HG02642 (cell line): Measurements from ENCODE around the gene RBMY1B.
A peak's percentile ranks its signal among the peaks of the same experiment; 100 is the strongest.
"Not testable (repeated sequence)": the region's sequence is repeated elsewhere in the genome, so short reads cannot be mapped to it uniquely, and the experiment has no call there.

Experiments used
- ATAC-seq: cut with Tn5 transposase; IDR thresholded peaks from one replicate; pipeline ENCODE4 v1.9.1; 2021; ENCODE audit warnings: mild to moderate bottlenecking; ENCODE audit not compliant: unreplicated experiment, poor library complexity

RBMY1B gene

DNA sequence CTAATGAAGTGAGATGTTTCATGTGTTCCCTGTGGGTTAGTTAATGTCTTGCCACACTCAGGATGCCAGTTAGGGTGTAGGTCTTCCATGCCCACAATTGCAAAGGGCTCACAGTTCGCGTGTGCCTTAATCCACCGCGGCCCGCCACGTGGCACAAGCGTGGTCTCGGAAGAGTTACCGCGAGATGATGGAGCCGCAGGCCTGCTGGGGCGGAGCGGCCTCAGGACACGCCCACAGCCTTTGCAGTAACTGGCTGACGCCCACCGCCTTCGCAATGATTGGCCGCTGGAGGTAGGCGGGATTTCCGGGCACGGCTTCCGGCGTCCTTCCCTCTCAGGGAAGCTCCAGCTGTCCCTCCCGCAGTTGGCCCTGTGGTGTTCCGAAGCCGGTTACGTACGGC, at the start of gene RBMY1B:
Gene RBMY1B, plus strand, starts transcription at position 301 of the 400 bp plus-strand sequence. CDS start 2,013 bp downstream, outside the sequence.
- not testable (repeated sequence) for ATAC-seq

DNA sequence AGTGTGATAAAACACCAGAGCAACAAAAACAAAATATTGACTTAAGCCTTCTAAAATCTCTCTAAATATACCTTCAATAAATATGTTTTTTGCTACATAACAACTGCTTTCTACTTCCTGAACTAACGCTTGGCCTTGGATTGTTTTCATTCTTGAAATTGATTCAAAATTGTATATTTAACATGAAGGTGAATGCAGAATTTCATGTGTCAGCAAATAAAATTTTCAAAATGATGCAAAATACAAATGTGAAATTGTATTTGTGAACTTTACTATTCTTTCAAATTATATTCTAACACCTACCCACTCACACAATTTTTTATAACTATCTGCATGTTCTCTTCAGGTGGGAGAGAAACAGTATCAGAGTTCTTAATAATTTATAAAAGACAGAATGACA, 48.2 kb upstream of the RBMY1B start:
- not testable (repeated sequence) for ATAC-seq

DNA sequence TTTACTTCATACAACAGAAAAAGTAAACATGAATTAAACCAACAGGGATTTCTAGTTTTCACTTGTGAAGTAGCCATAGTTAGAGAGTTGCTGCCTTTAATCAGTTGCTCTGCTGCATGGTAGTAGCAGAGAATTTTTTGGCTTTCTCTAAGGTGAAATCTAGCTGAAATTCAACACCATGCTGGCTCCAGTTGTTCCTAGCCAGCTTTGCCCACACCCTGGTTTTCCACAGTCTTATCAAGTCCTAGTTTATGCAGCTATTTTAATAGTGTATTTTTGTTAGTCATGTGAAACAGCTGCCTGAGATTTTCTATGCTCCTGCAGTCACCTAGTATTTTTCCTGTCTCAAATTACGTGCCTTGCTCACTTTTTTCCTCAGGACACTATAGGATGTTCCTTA, 28.2 kb upstream of the RBMY1B start:
- no peak for ATAC-seq

GRCh38 chrY:21534579-21534978, 23.4 kb downstream of the RBMY1B start, which contains the start of gene RBMY1A1:
RBMY1A1 (plus strand) TSS chrY:21534879; CDS start chrY:21536892, 2,013 bp downstream.
- ATAC-seq = not testable (repeated sequence)

DNA sequence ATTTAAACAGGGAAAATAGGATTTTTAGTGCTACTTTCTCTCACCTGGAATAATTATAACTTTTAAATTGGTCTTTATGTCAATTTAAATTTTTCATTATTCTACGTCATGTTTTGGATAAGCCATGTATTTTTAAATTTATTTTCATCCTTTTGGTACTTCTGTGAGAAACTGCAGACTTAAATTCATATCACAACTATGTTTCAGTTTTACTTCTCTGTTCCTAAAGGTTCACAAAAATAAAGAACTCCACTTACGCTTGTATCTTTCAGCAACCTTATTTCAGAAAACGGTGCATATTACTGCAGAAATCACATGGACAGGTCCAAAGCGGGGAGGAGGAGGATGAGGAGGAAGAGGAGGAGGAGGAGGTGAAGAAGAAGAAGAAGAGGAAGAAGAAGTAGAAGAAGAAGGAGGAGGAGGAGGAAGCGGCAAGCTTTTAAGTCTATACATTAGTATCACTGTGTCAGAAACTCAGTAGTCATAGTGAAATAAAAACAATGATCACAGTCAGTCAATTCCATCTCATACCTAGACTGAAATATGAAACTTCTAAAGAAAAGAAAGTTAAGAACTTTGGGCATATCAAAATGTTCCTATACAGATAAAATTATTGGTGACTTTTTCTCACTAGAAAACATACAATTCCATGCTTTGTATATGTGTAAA, 48.3 kb downstream of the RBMY1B start:
- ATAC-seq = peak; percentile 86
